HG03469 (cell line): ENCODE results near the gene SDK1.

ENCODE experiments used
- ATAC-seq: cut with Tn5 transposase; IDR thresholded peaks from one replicate; pipeline ENCODE4 v1.9.1; 2021; ENCODE audit warnings: mild to moderate bottlenecking, moderate library complexity, moderate number of reproducible peaks; ENCODE audit not compliant: unreplicated experiment

The SDK1 gene

GRCh38 chr7:3964980-3965606, 664.0 kb downstream of the SDK1 start:
- ATAC-seq = no peak

GRCh38 chr7:3965794-3966395, 664.8 kb downstream of the SDK1 start:
- no peak for ATAC-seq

GRCh38 chr7:3968234-3968633, 667.2 kb downstream of the SDK1 start:
- ATAC-seq = no peak

- ATAC-seq = no peak
Observed at GRCh38 chr7:3969286-3969685, 668.2 kb downstream of the SDK1 start.

GRCh38 chr7:3971323-3971722, 670.3 kb downstream of the SDK1 start:
- no peak for ATAC-seq

- no peak for ATAC-seq
Observed at GRCh38 chr7:3973264-3973663, 672.2 kb downstream of the SDK1 start.

GRCh38 chr7:3974329-3974728, 673.3 kb downstream of the SDK1 start:
- ATAC-seq = no peak

GRCh38 chr7:3975371-3975770, 674.3 kb downstream of the SDK1 start:
- ATAC-seq = no peak

- ATAC-seq = no peak
Observed at GRCh38 chr7:3977391-3977790, 676.3 kb downstream of the SDK1 start.

GRCh38 chr7:3978839-3979238, 677.8 kb downstream of the SDK1 start:
- no peak for ATAC-seq

- no peak for ATAC-seq
Observed at GRCh38 chr7:3979611-3980299, 678.7 kb downstream of the SDK1 start.

GRCh38 chr7:3980300-3980643, 679.2 kb downstream of the SDK1 start:
- ATAC-seq = no peak

GRCh38 chr7:3981281-3981680, 680.2 kb downstream of the SDK1 start:
- no peak for ATAC-seq

GRCh38 chr7:3984456-3984855, 683.4 kb downstream of the SDK1 start:
- ATAC-seq = no peak

- ATAC-seq = no peak
Observed at GRCh38 chr7:3986927-3987326, 685.9 kb downstream of the SDK1 start.

- no peak for ATAC-seq
Observed at GRCh38 chr7:3987426-3987927, 686.4 kb downstream of the SDK1 start.

- ATAC-seq = no peak
Observed at GRCh38 chr7:3989723-3990122, 688.7 kb downstream of the SDK1 start.

- ATAC-seq = no peak
Observed at GRCh38 chr7:3991731-3992231, 690.7 kb downstream of the SDK1 start.

- ATAC-seq = no peak
Observed at GRCh38 chr7:3992841-3993240, 691.8 kb downstream of the SDK1 start.

GRCh38 chr7:3994764-3995163, 693.7 kb downstream of the SDK1 start:
- ATAC-seq = no peak

- no peak for ATAC-seq
Observed at GRCh38 chr7:3995187-3995586, 694.1 kb downstream of the SDK1 start.

- ATAC-seq = no peak
Observed at GRCh38 chr7:3998060-3998459, 697.0 kb downstream of the SDK1 start.
